Astrocyte (in vitro differentiated cells and primary cell): ENCODE data around the gene PHF19.

Experiments used
- EZH2 ChIP-seq: IDR thresholded peaks from 2 replicates; pipeline ENCODE4 v1.6.1; 2012; ENCODE audit warnings: mild to moderate bottlenecking, low read length, inconsistent platforms; ENCODE audit not compliant: insufficient read depth
- TF ChIP-seq, protein P1 (sequence below): IDR thresholded peaks from 2 replicates; pipeline ENCODE4 v1.5.1; 2011; ENCODE audit warnings: low read depth, mild to moderate bottlenecking, inconsistent platforms, low read length, moderate library complexity; ENCODE audit not compliant: insufficient read depth

GRCh38 chr9:120865809-120866208, 11.2 kb downstream of the PHF19 start:
- TF ChIP-seq, protein P1, sequence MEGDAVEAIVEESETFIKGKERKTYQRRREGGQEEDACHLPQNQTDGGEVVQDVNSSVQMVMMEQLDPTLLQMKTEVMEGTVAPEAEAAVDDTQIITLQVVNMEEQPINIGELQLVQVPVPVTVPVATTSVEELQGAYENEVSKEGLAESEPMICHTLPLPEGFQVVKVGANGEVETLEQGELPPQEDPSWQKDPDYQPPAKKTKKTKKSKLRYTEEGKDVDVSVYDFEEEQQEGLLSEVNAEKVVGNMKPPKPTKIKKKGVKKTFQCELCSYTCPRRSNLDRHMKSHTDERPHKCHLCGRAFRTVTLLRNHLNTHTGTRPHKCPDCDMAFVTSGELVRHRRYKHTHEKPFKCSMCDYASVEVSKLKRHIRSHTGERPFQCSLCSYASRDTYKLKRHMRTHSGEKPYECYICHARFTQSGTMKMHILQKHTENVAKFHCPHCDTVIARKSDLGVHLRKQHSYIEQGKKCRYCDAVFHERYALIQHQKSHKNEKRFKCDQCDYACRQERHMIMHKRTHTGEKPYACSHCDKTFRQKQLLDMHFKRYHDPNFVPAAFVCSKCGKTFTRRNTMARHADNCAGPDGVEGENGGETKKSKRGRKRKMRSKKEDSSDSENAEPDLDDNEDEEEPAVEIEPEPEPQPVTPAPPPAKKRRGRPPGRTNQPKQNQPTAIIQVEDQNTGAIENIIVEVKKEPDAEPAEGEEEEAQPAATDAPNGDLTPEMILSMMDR = no peak
- no peak for TF ChIP-seq EZH2
